Mesenchymal stem cell (in vitro differentiated cells and primary cell): Measurements from ENCODE around the gene GOLGA1.
A peak's percentile ranks its signal among the peaks of the same experiment; 100 is the strongest.

Experiments
- DNase-seq: peaks from one replicate; pipeline ENCODE4 v3.0.0-alpha.2; 2013
- H2AFZ ChIP-seq: one replicate; pipeline ENCODE4 v1.6.1; 2013; ENCODE audit warnings: low read depth, mild to moderate bottlenecking, control low read depth, inconsistent platforms, low read length, moderate library complexity
- H2AK5ac ChIP-seq: 2 replicates; pipeline ENCODE4 v1.6.1; 2013; ENCODE audit warnings: low read length, moderate library complexity, mild to moderate bottlenecking, inconsistent platforms; ENCODE audit not compliant: severe bottlenecking
- H2BK120ac ChIP-seq: one replicate; pipeline ENCODE4 v1.6.1; 2013; ENCODE audit warnings: low read depth, mild to moderate bottlenecking, inconsistent platforms, low read length, moderate library complexity
- H2BK12ac ChIP-seq, 2 experiments: one replicate each; pipeline ENCODE4 v1.6.1; 2013; ENCODE audit warnings: inconsistent platforms in 2 of 2, low read length in 2 of 2, mild to moderate bottlenecking in 2 of 2, moderate library complexity in 2 of 2, control low read depth in 1 of 2
- H2BK15ac ChIP-seq: one replicate; pipeline ENCODE4 v1.6.1; 2013; ENCODE audit warnings: mild to moderate bottlenecking, low read depth, inconsistent platforms; ENCODE audit not compliant: poor library complexity, severe bottlenecking
- H2BK5ac ChIP-seq: 2 replicates; pipeline ENCODE4 v1.6.1; 2013; ENCODE audit warnings: low read depth, mild to moderate bottlenecking, low read length, control low read depth, inconsistent platforms; ENCODE audit not compliant: poor library complexity, severe bottlenecking
- H3K14ac ChIP-seq, 2 experiments: one replicate each; pipeline ENCODE4 v1.6.1; 2013; ENCODE audit warnings: inconsistent platforms in 2 of 2, low read length in 2 of 2, control low read depth in 1 of 2, mild to moderate bottlenecking in 1 of 2, moderate library complexity in 1 of 2
- H3K18ac ChIP-seq, 2 experiments: one replicate each; pipeline ENCODE4 v1.6.1; 2013; ENCODE audit warnings: inconsistent platforms in 2 of 2, low read length in 2 of 2, control low read depth in 1 of 2, low read depth in 1 of 2, mild to moderate bottlenecking in 1 of 2
- H3K23ac ChIP-seq, 2 experiments: one replicate each; pipeline ENCODE4 v1.6.1; 2013; ENCODE audit warnings: inconsistent platforms in 2 of 2, low read length in 2 of 2, mild to moderate bottlenecking in 2 of 2, moderate library complexity in 2 of 2, control low read depth in 1 of 2
- H3K27ac ChIP-seq: 2 replicates; pipeline ENCODE4 v1.5.1; 2013; ENCODE audit warnings: mild to moderate bottlenecking, moderate library complexity, low read length, control low read depth, inconsistent platforms; ENCODE audit not compliant: poor library complexity, severe bottlenecking
- H3K27me3 ChIP-seq, 2 experiments: 2 replicates each; pipeline versions ENCODE4 v1.6.1 to v1.7.0; 2013; ENCODE audit warnings: low read length in 2 of 2, mild to moderate bottlenecking in 2 of 2, moderate library complexity in 2 of 2, control low read depth in 1 of 2, inconsistent platforms in 1 of 2; ENCODE audit not compliant: control insufficient read depth in 1 of 2, insufficient read depth in 1 of 2
- H3K36me3 ChIP-seq, 2 experiments: 2 replicates each; pipeline versions ENCODE4 v1.6.1 to v1.7.0; 2013; ENCODE audit warnings: low read length in 2 of 2, control low read depth in 1 of 2, inconsistent platforms in 1 of 2, low read depth in 1 of 2, mild to moderate bottlenecking in 1 of 2; ENCODE audit not compliant: insufficient read depth in 2 of 2, control insufficient read depth in 1 of 2
- H3K4ac ChIP-seq, 2 experiments: one replicate each; pipeline ENCODE4 v1.6.1; 2013; ENCODE audit warnings: inconsistent platforms in 2 of 2, low read length in 2 of 2, mild to moderate bottlenecking in 2 of 2, moderate library complexity in 2 of 2, control low read depth in 1 of 2, low read depth in 1 of 2
- H3K4me1 ChIP-seq: 2 replicates; pipeline ENCODE4 v1.6.1; 2013; ENCODE audit warnings: low read depth, low read length, control low read depth; ENCODE audit not compliant: control insufficient read depth, insufficient read depth
- H3K4me2 ChIP-seq: 2 replicates; pipeline ENCODE4 v1.6.1; 2013; ENCODE audit warnings: low read length, mild to moderate bottlenecking, inconsistent platforms; ENCODE audit not compliant: poor library complexity, severe bottlenecking
- H3K4me3 ChIP-seq, 2 experiments: 2 replicates each; pipeline versions ENCODE4 v1.5.1 to v1.7.0; 2013; ENCODE audit warnings: low read length in 2 of 2, mild to moderate bottlenecking in 2 of 2, control low read depth in 1 of 2, low read depth in 1 of 2; ENCODE audit not compliant: insufficient read depth in 1 of 2
- H3K79me1 ChIP-seq: replicated peaks from 2 replicates; pipeline ENCODE4 v1.6.1; 2013; ENCODE audit warnings: mild to moderate bottlenecking, control low read depth, low read length, inconsistent platforms; ENCODE audit not compliant: poor library complexity, severe bottlenecking
- H3K9ac ChIP-seq: 2 replicates; pipeline ENCODE4 v1.7.0; 2013; ENCODE audit warnings: mild to moderate bottlenecking, low read length, moderate library complexity
- H3K9me3 ChIP-seq: 2 replicates; pipeline ENCODE4 v1.7.0; 2013; ENCODE audit warnings: mild to moderate bottlenecking, low read length; ENCODE audit not compliant: control insufficient read depth
- H4K8ac ChIP-seq: one replicate; pipeline ENCODE4 v1.6.1; 2013; ENCODE audit warnings: inconsistent platforms, mild to moderate bottlenecking, low read length, moderate library complexity
- H4K91ac ChIP-seq: one replicate; pipeline ENCODE4 v1.6.1; 2013; ENCODE audit warnings: mild to moderate bottlenecking, low read length, inconsistent platforms
- WGBS: methylation state at CpG from one replicate; pipeline ENCODE4 v1.1.7; 2013; ENCODE audit warnings: mixed read lengths; 5-methylcytosine and 5-hydroxymethylcytosine counted together

GOLGA1 gene

GRCh38 chr9:124860582-124861341 is 80.1 kb downstream of the GOLGA1 start:
- DNase-seq = no peak
- Histone ChIP-seq H3K9ac (peak overlapping the region; percentile 94), H3K4me2 (peak overlapping the region; percentile 63), H3K9me3 (no peaks in the 10 kb centered on the region), H4K91ac (no peak overlapping the region), H3K4me1 (peaks cover 24% of the 10 kb centered on the region), H3K4me3 (peak overlapping the region; percentile 89 to 99), H2BK5ac (no peak overlapping the region), H2AFZ (no peak overlapping the region), H3K36me3 (peaks cover 48 to 53% of the 10 kb centered on the region in 2 experiments), H2BK120ac (no peak overlapping the region), H3K27ac (no peak overlapping the region), H2AK5ac (no peak overlapping the region), H3K79me1 (peaks cover 7% of the 10 kb centered on the region), H3K14ac (peak overlapping the region in 1 of 2 experiments; percentile 30), H3K18ac (peak overlapping the region in 1 of 2 experiments; percentile 37), H3K27me3 (no peaks in the 10 kb centered on the region), H3K4ac (peak overlapping the region in 1 of 2 experiments; percentile 40), H2BK15ac (no peak overlapping the region), H3K23ac (no peak overlapping the region), H4K8ac (no peak overlapping the region), H2BK12ac (no peak overlapping the region)
- 8% methylated on average over 11 of the region's 12 CpGs for WGBS

GRCh38 chr9:124859803-124860581 is 80.9 kb downstream of the GOLGA1 start:
- H4K8ac ChIP-seq = no peak overlapping the region
- H3K27me3 ChIP-seq = no peaks in the 10 kb centered on the region
- H3K36me3 ChIP-seq = peaks cover 48 to 58% of the 10 kb centered on the region in 2 experiments
- H4K91ac ChIP-seq = no peak overlapping the region
- H3K9me3 ChIP-seq = no peaks in the 10 kb centered on the region
- no peak overlapping the region for H3K23ac ChIP-seq
- no peak overlapping the region for H2AK5ac ChIP-seq
- H3K4me2 ChIP-seq = peak overlapping the region; percentile 63
- H3K27ac ChIP-seq = no peak overlapping the region
- H3K18ac ChIP-seq = no peak overlapping the region
- peaks cover 7% of the 10 kb centered on the region for H3K79me1 ChIP-seq
- no peak overlapping the region for H3K4ac ChIP-seq
- peak overlapping the region in 1 of 2 experiments; percentile 99 for H3K4me3 ChIP-seq
- no peak overlapping the region for H2BK5ac ChIP-seq
- no peak overlapping the region for H2BK12ac ChIP-seq
- peak overlapping the region; percentile 94 for H3K9ac ChIP-seq
- H3K4me1 ChIP-seq = peaks cover 24% of the 10 kb centered on the region
- H2AFZ ChIP-seq = no peak overlapping the region
- H2BK15ac ChIP-seq = no peak overlapping the region
- H2BK120ac ChIP-seq = no peak overlapping the region
- no peak for DNase-seq
- no peak overlapping the region for H3K14ac ChIP-seq
- 79% methylated on average over 5 of the region's 10 CpGs for WGBS

GRCh38 chr9:124858330-124859046 is 82.4 kb downstream of the GOLGA1 start:
- Histone ChIP-seq H4K8ac (no peak overlapping the region), H3K23ac (peak overlapping the region in 1 of 2 experiments; percentile 49), H3K9ac (peak overlapping the region; percentile 94), H3K36me3 (peaks cover 48 to 58% of the 10 kb centered on the region in 2 experiments), H2AK5ac (no peak overlapping the region), H2BK15ac (no peak overlapping the region), H2BK12ac (no peak overlapping the region), H2BK120ac (no peak overlapping the region), H2AFZ (no peak overlapping the region), H3K27ac (no peak overlapping the region), H3K4me3 (no peak overlapping the region), H3K18ac (no peak overlapping the region), H3K79me1 (peaks cover 7% of the 10 kb centered on the region), H3K9me3 (no peaks in the 10 kb centered on the region), H3K4ac (no peak overlapping the region), H4K91ac (no peak overlapping the region), H3K14ac (no peak overlapping the region), H2BK5ac (no peak overlapping the region), H3K4me1 (peaks cover 24% of the 10 kb centered on the region), H3K27me3 (no peaks in the 10 kb centered on the region), H3K4me2 (no peak overlapping the region)
- WGBS = 92% methylated on average over 9 of the region's 9 CpGs
- no peak for DNase-seq
